ENCODE results near the gene CCL26.
"Not testable (repeated sequence)": the region's sequence is repeated elsewhere in the genome, so short reads cannot be mapped to it uniquely, and the experiment has no call there.

CCL26 gene

GRCh38 chr7:75737856-75738603, 34.0 kb downstream of the CCL26 start:
- no peak for DNase-seq

DNA sequence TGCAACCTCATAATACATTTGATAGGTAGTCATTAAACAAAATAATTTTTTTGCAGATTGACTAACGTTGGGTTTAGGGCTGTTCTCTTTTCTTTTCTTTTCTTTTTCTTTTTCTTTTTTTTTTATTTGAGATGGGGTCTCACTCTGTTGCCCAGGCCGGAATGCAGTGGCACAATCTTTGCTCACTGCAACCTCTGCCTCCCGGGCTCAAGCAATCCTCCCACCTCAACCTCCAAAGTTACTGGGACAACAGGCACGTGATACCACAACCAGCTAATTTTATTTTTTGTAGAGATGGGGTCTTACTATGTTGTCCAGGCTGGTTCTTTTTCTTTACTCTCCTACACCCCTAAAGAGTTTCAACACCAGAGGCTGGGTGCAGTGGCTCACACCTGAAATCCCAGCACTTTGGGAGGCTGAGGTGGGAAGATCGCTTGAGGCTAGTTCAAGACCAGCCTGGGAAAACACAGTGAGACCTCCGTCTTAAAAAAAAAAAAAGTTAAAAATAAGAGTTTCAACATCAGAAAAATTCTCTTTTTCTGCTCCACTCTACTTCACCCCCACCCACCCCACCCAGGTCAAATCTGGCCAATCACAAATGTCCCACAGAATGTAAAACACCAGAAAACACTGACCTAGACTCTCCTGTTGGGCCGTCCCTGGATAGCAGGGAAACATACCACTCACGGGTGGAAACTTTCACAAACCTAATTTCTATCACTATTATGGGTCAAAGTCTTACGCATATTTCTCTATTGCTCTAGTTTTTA, 36.2 kb downstream of the CCL26 start:
- no peak for DNase-seq

DNA sequence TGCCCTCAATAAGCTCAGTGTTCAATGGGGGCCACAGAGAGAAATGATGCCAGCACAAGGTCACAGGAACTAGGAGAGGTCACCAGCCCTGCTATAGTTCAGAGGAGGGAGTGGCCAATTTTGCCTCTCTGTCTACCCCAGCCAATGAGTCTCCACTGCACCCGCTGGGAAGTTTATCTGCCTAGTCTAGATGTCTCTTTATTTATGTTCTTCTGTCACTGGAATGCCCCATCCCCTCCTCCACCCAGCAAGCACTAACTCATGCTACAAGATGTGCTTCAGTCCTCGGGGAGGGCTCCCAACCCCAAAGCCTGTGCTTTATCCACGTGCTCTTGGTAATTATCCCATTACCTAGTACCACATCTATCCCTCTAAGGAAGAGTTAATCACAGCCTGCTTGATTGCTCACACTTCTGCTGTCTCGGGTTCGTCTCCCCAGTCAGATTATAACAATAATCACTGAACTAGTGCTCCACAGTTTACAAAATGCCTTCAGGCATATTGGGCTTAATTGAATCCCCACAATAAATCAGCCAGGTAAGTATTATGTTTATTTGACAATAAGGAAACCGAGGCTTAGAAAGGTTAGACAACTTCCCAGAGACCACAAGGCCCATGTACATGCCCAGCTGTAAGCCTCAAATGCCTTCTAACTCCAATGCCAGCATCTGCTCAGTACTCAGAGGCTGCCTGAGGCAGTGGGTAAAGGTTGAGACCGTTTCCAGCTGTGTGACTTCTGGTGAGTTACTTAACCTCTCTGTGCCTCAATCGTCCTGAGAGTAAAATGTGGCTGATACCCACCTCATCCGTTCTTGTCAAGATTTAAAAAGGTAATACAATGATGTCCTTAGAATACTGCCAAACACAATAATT, 37.2 kb downstream of the CCL26 start:
- DNase-seq = no peak

DNA sequence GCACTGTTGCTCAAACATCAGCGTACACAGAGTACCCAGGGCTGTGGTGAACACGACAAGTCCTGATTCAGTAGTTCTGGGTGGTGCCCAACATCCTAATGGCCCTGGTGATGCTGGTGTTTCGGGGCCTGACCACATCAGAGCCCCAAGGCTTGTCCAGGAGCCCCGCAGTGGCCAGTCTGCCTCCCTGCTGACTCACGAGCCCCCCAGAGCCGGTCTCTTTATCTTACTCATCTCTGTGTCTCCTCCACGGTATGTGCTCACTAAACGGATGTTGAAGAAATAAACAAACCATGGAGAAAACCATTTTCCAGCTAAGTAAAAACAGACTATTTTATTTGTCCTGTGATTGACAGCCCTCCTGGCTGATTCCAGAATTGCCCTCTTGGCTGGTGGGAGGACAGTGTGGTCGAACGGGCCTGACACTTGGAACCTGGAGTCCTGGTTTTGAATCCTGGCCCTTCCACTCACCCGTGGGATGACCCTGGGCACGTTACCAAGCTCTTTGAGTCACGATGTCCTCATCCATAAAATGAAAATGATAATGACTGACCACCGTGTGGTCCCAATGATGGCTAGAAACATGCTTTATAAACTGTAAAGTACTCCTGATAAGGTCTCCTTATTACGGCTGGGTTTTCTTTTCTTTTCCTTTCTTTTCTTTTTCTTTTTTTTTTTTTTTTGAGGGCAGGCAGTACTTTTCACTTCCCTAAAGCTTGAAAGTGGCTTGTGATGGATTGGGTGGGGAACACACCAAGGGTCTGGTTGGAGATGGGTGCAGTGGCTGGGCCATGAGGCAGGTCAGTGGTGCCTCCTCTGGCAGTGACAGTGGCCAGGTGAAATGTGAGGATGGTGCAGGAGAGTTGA, 39.0 kb downstream of the CCL26 start:
- no peak for DNase-seq

DNA sequence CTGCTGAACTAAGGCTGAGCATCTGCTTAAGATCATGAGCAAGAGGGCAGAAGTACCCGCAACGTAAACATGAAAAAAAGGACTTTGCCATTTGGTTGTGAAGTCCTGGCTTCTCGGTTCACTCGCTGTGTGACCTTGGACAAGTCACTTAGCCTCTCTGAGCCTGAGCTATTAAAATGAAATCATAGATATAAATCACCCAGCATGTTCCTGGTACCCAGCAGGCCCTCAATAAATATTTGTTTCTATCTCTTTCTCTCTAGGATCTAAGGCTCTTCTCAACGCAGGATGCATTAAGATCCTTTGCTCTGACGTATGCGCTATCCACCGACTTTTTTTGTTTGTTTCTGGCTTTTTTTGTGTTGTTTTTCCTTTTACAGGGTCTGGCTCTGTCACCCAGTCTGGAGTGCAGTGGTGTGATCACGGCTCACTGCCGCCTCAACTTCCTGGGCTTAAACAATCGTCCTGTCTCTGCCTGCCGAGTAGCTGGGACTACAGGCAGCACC, 39.9 kb downstream of the CCL26 start:
- no peak for DNase-seq

GRCh38 chr7:75729851-75730274, 42.1 kb downstream of the CCL26 start:
- no peak for DNase-seq

DNA sequence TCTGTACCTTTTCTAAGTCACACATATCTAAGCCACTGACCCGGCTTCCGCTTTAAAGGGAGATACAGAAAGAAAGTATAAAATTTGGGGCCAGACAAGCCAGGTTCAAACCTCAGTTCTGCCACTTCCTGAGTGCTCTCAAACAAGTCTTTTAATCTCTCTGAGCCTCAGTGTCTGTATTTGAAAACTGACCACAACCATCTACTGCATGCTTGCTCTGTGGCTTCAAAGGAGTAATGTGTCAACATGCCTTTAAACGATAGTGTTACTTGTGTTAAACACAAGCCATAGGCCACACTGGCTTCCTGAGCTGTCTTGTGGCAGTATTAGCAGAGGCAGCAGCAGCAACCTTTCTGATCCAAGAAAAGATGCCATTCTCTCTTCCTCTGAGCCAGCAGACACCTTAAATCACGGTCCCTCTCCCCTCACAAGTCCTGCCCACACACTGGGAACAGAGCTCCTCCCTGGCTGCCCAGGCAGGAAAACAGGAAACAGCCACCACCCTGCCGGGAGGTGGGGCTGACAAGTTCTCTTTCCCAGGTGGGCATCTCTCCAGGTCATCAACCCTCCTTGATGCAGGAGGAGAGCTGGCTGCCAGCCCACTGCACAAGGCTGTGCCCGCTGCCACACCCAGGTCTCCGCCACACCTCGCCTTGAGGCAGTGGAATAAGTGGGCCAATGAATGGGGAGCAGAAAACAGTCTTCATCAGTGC, 44.0 kb downstream of the CCL26 start:
- DNase-seq = no peak

DNA sequence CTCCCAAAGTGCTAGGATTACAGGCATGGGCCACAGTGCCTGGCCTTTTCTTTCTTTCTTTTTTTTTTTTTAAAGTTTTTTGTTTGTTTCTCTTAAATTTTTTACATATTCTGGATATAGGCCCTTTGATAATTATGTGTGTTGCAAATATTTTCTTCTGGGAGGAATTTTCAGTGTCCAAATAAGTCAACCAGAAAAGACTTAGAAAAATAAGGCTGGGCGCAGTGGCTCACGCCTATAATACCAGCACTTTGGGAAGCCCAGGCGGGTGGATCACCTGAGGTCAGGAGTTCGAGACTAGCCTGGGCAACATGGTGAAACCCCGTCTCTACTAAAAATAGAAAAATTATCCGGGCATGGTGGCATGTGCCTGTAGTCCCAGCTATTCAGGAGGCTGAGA, 44.7 kb downstream of the CCL26 start:
- DNase-seq = not testable (repeated sequence)

DNA sequence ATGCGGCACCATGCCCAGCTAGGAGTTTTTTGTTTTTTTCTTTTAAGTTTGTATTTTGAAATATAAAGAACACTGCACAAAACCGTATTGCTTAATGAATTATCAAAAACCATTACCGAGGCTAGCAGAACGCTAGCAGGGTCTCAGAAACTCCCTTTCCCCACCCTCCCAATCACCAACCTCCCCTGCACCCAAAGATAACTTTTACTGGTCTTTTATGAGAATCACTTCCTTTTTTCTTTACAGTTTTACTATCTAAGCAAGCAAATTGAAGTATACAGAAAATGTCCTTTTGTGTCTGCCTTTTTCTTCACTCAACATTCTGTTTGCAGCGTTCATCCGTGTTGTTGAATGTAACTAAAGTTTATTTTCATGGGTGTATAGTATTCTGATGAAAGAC, 46.7 kb downstream of the CCL26 start:
- DNase-seq = no peak

- DNase-seq = no peak
Observed at GRCh38 chr7:75723444-75723843, 48.6 kb downstream of the CCL26 start.

DNA sequence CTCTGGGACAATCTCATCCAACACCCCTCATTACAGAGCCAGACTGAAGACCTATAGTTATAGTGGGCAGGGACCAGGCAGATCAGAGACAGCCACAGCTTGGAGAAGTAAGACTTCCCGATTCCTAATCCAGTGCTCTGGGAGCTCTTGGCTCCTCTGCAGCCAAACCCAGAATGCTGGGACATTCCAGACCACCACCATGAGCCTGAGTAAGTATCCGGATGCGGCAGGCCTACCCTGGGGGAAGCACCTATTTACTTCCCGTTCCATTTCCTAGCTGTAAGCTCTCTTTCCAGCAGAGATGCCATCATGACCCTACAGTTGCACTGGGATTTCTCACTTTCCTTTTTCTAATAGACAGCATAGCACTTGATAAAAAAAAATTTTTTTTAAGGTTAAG, 49.6 kb downstream of the CCL26 start:
- no peak for DNase-seq

- DNase-seq = not testable (repeated sequence)
Observed at GRCh38 chr7:75721922-75722321, 50.1 kb downstream of the CCL26 start.

DNA sequence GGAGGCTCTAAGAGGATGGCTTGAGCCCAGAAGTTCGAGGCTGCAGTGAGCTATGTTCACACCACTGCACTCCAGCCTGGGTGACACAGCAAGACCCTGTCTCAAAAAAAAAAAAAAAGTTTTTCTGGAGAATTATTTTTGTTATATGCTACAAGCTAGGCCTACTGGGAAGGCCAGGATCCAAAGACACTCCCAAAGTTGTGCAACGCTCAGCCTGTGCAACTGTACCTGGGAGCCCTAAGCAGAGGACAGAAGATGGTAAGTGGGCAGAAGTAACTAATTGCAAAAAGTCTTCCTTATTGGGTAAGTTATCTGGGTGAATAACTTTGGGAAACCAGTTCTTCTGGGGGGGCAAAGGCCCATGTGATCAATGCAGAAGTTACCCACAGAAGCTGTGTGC, 50.6 kb downstream of the CCL26 start:
- DNase-seq = no peak

DNA sequence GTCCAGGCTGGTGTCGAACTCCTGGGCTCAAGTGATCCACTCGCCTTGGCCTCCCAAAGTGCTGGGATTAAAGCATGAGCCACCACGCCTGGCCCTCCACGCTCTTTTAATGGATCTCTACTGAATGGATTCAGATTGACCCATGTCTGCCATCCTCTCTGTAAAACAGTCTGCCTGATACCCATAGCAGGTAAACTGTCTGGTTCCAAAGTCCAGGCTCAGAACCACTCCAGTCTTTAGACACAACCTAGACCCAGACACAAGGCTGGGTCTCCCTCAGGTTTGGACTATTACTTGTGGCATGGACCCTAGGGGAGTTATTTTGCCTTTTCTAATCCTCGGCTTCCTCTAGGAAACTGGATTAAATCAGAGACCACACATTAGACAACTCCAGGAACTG, 52.4 kb downstream of the CCL26 start:
- no peak for DNase-seq

Data from NCI-H1048 (cell line).